Measurements from ENCODE around the gene PELI2.

DNA sequence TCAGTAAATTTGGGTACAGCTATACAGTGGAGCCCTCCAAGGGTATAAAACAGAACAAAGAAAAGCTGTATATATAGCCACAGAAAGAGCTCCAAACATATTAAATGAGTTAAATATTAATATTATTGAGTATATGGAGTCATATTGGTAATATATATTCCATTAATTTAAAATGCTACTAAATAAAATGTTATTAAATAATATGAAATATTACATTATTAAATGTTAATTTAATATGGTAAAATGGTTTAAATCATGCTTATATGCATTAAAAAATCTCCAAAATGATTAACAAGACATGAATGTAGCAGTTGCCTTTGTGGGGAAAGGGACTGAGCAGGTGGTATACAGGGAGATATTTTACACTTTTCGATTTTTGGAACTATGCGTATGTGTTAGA is 164.0 kb downstream of the PELI2 start:
- TF ChIP-seq, protein P1, sequence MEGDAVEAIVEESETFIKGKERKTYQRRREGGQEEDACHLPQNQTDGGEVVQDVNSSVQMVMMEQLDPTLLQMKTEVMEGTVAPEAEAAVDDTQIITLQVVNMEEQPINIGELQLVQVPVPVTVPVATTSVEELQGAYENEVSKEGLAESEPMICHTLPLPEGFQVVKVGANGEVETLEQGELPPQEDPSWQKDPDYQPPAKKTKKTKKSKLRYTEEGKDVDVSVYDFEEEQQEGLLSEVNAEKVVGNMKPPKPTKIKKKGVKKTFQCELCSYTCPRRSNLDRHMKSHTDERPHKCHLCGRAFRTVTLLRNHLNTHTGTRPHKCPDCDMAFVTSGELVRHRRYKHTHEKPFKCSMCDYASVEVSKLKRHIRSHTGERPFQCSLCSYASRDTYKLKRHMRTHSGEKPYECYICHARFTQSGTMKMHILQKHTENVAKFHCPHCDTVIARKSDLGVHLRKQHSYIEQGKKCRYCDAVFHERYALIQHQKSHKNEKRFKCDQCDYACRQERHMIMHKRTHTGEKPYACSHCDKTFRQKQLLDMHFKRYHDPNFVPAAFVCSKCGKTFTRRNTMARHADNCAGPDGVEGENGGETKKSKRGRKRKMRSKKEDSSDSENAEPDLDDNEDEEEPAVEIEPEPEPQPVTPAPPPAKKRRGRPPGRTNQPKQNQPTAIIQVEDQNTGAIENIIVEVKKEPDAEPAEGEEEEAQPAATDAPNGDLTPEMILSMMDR (IDR thresholded peaks at IDR 0.05) = no peak
- no peak for TF ChIP-seq POLR2A (IDR thresholded peaks at IDR 0.05)
